ENCODE measurements around the gene CAMK2N1.

The CAMK2N1 gene

GRCh38 chr1:20477348-20478056 lies 8.5 kb downstream of the CAMK2N1 start:
- FAIRE-seq = no peak

GRCh38 chr1:20476265-20477038 lies 9.6 kb downstream of the CAMK2N1 start:
- no peak for FAIRE-seq

GRCh38 chr1:20474996-20475395 lies 11.0 kb downstream of the CAMK2N1 start:
- FAIRE-seq = no peak

- FAIRE-seq = no peak
These were observed 11.6 kb downstream of the CAMK2N1 start for GRCh38 chr1:20474333-20474975.

- FAIRE-seq = no peak
These were observed 12.1 kb downstream of the CAMK2N1 start for GRCh38 chr1:20473894-20474293.

GRCh38 chr1:20472860-20473711 lies 12.9 kb downstream of the CAMK2N1 start:
- no peak for FAIRE-seq

- FAIRE-seq = no peak
These were observed 13.9 kb downstream of the CAMK2N1 start for GRCh38 chr1:20472121-20472520.

- no peak for FAIRE-seq
These were observed 15.8 kb downstream of the CAMK2N1 start for GRCh38 chr1:20470194-20470593.

- no peak for FAIRE-seq
These were observed 16.5 kb downstream of the CAMK2N1 start for GRCh38 chr1:20469406-20470076.

- no peak for FAIRE-seq
These were observed 19.7 kb downstream of the CAMK2N1 start for GRCh38 chr1:20466273-20466672.

- FAIRE-seq = no peak
These were observed 20.8 kb downstream of the CAMK2N1 start for GRCh38 chr1:20465187-20465586.

GRCh38 chr1:20463502-20463901 lies 22.5 kb downstream of the CAMK2N1 start:
- FAIRE-seq = no peak

GRCh38 chr1:20462397-20462796 lies 23.6 kb downstream of the CAMK2N1 start:
- no peak for FAIRE-seq

- FAIRE-seq = no peak
These were observed 27.3 kb downstream of the CAMK2N1 start for GRCh38 chr1:20458717-20459116.

- no peak for FAIRE-seq
These were observed 32.0 kb downstream of the CAMK2N1 start for GRCh38 chr1:20454004-20454403.

- no peak for FAIRE-seq
These were observed 36.2 kb downstream of the CAMK2N1 start for GRCh38 chr1:20449735-20450311.

GRCh38 chr1:20448671-20449071 lies 37.3 kb downstream of the CAMK2N1 start:
- no peak for FAIRE-seq

GRCh38 chr1:20447794-20448193 lies 38.2 kb downstream of the CAMK2N1 start:
- FAIRE-seq = no peak

- FAIRE-seq = no peak
These were observed 39.2 kb downstream of the CAMK2N1 start for GRCh38 chr1:20446796-20447195.

GRCh38 chr1:20445956-20446355 lies 40.1 kb downstream of the CAMK2N1 start:
- no peak for FAIRE-seq

- no peak for FAIRE-seq
These were observed 42.1 kb downstream of the CAMK2N1 start for GRCh38 chr1:20443703-20444586.

Measured in G401.6 (cell line).